MCF 10A (cell line): ENCODE measurements around the gene MGAT5B. TPM values are rescaled to one million over a fixed set of nuclear protein-coding genes. Genes with fewer than 3 reads are reported as not detected.

Experiments used
- BruUV-seq: library from RNA; stranded (reverse); fragments of 400-500 nt; replicated peaks from 2 replicates; lab custom pipeline; 2021; lab: Mats Ljungman, UMichigan
- CTCF ChIA-PET: fragments of 300-600 bp; sonication (Branson Sonifier 250); formaldehyde crosslinking; extraction: SDS; loops from one replicate; lab custom pipeline; 2021; ENCODE audit warnings: antibody characterized with exemption, inconsistent platforms; lab: Yijun Ruan, JAX
- POLR2A ChIA-PET: fragments of 300-600, 350-650 bp; sonication (Branson Sonifier 250); formaldehyde crosslinking; extraction: SDS; loops from one replicate; lab custom pipeline; 2020; ENCODE audit warnings: antibody characterized with exemption, inconsistent platforms; lab: Yijun Ruan, JAX
- DNase-seq: peaks from one replicate; pipeline ENCODE4 v3.0.0-alpha.2; 2018; ENCODE audit not compliant: unreplicated experiment
- H3K27ac Mint-ChIP-seq: one replicate; pipeline ENCODE4 v1.8.0; 2022; ENCODE audit warnings: mild to moderate bottlenecking, low read depth, mixed read lengths; ENCODE audit not compliant: unreplicated experiment
- H3K27me3 Mint-ChIP-seq: one replicate; pipeline ENCODE4 v1.8.0; 2022; ENCODE audit warnings: mixed read lengths; ENCODE audit not compliant: insufficient read depth, unreplicated experiment
- H3K36me3 Mint-ChIP-seq: one replicate; pipeline ENCODE4 v1.8.0; 2022; ENCODE audit warnings: mild to moderate bottlenecking, moderate library complexity, mixed read lengths; ENCODE audit not compliant: insufficient read depth, unreplicated experiment
- H3K4me1 Mint-ChIP-seq: one replicate; pipeline ENCODE4 v1.8.0; 2022; ENCODE audit warnings: mixed read lengths; ENCODE audit not compliant: insufficient read depth, unreplicated experiment
- H3K4me3 Mint-ChIP-seq: one replicate; pipeline ENCODE4 v1.8.0; 2022; ENCODE audit warnings: mild to moderate bottlenecking, moderate library complexity, mixed read lengths; ENCODE audit not compliant: unreplicated experiment
- H3K9me3 Mint-ChIP-seq: one replicate; pipeline ENCODE4 v1.8.0; 2022; ENCODE audit warnings: mixed read lengths; ENCODE audit not compliant: unreplicated experiment
- intact Hi-C: fragments of 100-400 bp; cut with micrococcal nuclease; formaldehyde crosslinking; loops from 2 replicates; pipeline ENCODE4 v1.14.1; 2022
- total RNA-seq: library from RNA; stranded (reverse); gene quantifications from 2 replicates; pipeline ENCODE4 v1.2.3, GENCODE V29; 2022
- TF ChIP-seq, protein P1 (sequence below): fragments of 200-600 bp; IDR thresholded peaks from one replicate; pipeline ENCODE4 v1.8.0; 2022; ENCODE audit warnings: antibody characterized with exemption, mild to moderate bottlenecking; ENCODE audit not compliant: unreplicated experiment

MGAT5B gene
- total RNA-seq, 1 experiment from 2014 or later, result 1.7 TPM

GRCh38 chr17:76887802-76888201 is 19.6 kb downstream of the MGAT5B start:
- no peak for DNase-seq
- CTCF ChIA-PET, result no interaction called here
- no TSS peak for BruUV-seq
- TF ChIP-seq, protein P1, sequence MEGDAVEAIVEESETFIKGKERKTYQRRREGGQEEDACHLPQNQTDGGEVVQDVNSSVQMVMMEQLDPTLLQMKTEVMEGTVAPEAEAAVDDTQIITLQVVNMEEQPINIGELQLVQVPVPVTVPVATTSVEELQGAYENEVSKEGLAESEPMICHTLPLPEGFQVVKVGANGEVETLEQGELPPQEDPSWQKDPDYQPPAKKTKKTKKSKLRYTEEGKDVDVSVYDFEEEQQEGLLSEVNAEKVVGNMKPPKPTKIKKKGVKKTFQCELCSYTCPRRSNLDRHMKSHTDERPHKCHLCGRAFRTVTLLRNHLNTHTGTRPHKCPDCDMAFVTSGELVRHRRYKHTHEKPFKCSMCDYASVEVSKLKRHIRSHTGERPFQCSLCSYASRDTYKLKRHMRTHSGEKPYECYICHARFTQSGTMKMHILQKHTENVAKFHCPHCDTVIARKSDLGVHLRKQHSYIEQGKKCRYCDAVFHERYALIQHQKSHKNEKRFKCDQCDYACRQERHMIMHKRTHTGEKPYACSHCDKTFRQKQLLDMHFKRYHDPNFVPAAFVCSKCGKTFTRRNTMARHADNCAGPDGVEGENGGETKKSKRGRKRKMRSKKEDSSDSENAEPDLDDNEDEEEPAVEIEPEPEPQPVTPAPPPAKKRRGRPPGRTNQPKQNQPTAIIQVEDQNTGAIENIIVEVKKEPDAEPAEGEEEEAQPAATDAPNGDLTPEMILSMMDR, result no peak
- intact Hi-C loops, result no loop called here
- no peak overlapping the region for H3K4me3 Mint-ChIP-seq
- H3K36me3 Mint-ChIP-seq, result peaks cover 5% of the 10 kb centered on the region
- POLR2A ChIA-PET, result no interaction called here
- H3K9me3 Mint-ChIP-seq, result no peaks in the 10 kb centered on the region
- no peak overlapping the region for H3K27ac Mint-ChIP-seq
- H3K4me1 Mint-ChIP-seq, result no peaks in the 10 kb centered on the region
- no peaks in the 10 kb centered on the region for H3K27me3 Mint-ChIP-seq

- Mint-ChIP-seq H3K4me1 (no peaks in the 10 kb centered on the region), H3K4me3 (no peak overlapping the region), H3K36me3 (peaks cover 5% of the 10 kb centered on the region), H3K9me3 (no peaks in the 10 kb centered on the region), H3K27me3 (no peaks in the 10 kb centered on the region), H3K27ac (no peak overlapping the region)
- intact Hi-C loops, result no loop called here
- no TSS peak for BruUV-seq
- ChIA-PET POLR2A (no interaction called here), CTCF (interaction anchor here (0.6 kb wide), 1 partner anchor 207 kb away, joined by 4 read pairs; no protein-coding TSS in a partner anchor)
- TF ChIP-seq, protein P1, result no peak
- DNase-seq, result no peak
These were observed 20.5 kb downstream of the MGAT5B start for GRCh38 chr17:76888661-76889060.

GRCh38 chr17:76889323-76889722 is 21.1 kb downstream of the MGAT5B start:
- DNase-seq, result no peak
- Mint-ChIP-seq H3K36me3 (peaks cover 5% of the 10 kb centered on the region), H3K9me3 (no peaks in the 10 kb centered on the region), H3K27me3 (no peaks in the 10 kb centered on the region), H3K27ac (no peak overlapping the region), H3K4me3 (no peak overlapping the region), H3K4me1 (no peaks in the 10 kb centered on the region)
- no TSS peak for BruUV-seq
- ChIA-PET CTCF (interaction anchor here (0.7 kb wide), 1 partner anchor 178 kb away, joined by 3 read pairs; no protein-coding TSS in a partner anchor), POLR2A (no interaction called here)
- intact Hi-C loops, result no loop called here
- TF ChIP-seq, protein P1, result no peak

GRCh38 chr17:76892329-76892728 is 24.1 kb downstream of the MGAT5B start:
- Mint-ChIP-seq H3K9me3 (no peaks in the 10 kb centered on the region), H3K4me1 (no peaks in the 10 kb centered on the region), H3K27me3 (no peaks in the 10 kb centered on the region), H3K27ac (no peak overlapping the region), H3K4me3 (no peak overlapping the region), H3K36me3 (no peaks in the 10 kb centered on the region)
- POLR2A ChIA-PET, result no interaction called here
- DNase-seq, result no peak
- TF ChIP-seq, protein P1, result no peak
- intact Hi-C loops, result no loop called here
- BruUV-seq, result no TSS peak
- CTCF ChIA-PET, result interaction anchor here (0.8 kb wide), 1 partner anchor 10 kb away, joined by 3 read pairs; no protein-coding TSS in a partner anchor
